Naive B cell (primary cell): ENCODE measurements around the gene ADAMTS13. TPM values are rescaled to one million over a fixed set of nuclear protein-coding genes. Genes with fewer than 3 reads are reported as not detected.

ENCODE experiments used
- ATAC-seq, 2 donors: fragments of 150-1000 bp; cut with Tn5 transposase; 2 replicates each; pipeline ENCODE4 v1.10.0; 2021; ENCODE audit warnings: low read depth in 2 of 2, mild to moderate bottlenecking in 2 of 2, moderate library complexity in 2 of 2
- DNase-seq: peaks from one replicate; pipeline ENCODE4 v3.0.0; 2022
- H3K27ac Mint-ChIP-seq, 6 donors: one replicate each; pipeline ENCODE4 v1.8.0; 2020 to 2022; ENCODE audit warnings: mild to moderate bottlenecking in 6 of 6, mixed read lengths in 6 of 6, moderate library complexity in 5 of 6, inconsistent platforms in 2 of 6
- H3K27me3 Mint-ChIP-seq, 3 donors: one replicate each; pipeline ENCODE4 v1.8.0; 2021 to 2022; ENCODE audit warnings: mixed read lengths in 3 of 3, mild to moderate bottlenecking in 1 of 3
- H3K36me3 Mint-ChIP-seq, 2 donors: one replicate each; pipeline ENCODE4 v1.8.0; 2020 to 2022; ENCODE audit warnings: mixed read lengths in 2 of 2, inconsistent platforms in 1 of 2, mild to moderate bottlenecking in 1 of 2
- H3K4me1 Mint-ChIP-seq, 3 donors: one replicate each; pipeline ENCODE4 v1.8.0; 2020 to 2022; ENCODE audit warnings: mixed read lengths in 3 of 3, inconsistent platforms in 1 of 3, mild to moderate bottlenecking in 1 of 3, moderate library complexity in 1 of 3
- H3K4me3 Mint-ChIP-seq, 8 donors: one replicate each; pipeline ENCODE4 v1.8.0; 2020 to 2022; ENCODE audit warnings: mild to moderate bottlenecking in 8 of 8, mixed read lengths in 8 of 8, moderate library complexity in 8 of 8, inconsistent platforms in 2 of 8
- H3K9me3 Mint-ChIP-seq, 7 donors: one replicate each; pipeline ENCODE4 v1.8.0; 2020 to 2022; ENCODE audit warnings: mixed read lengths in 7 of 7, mild to moderate bottlenecking in 5 of 7, inconsistent platforms in 2 of 7, moderate library complexity in 1 of 7
- polyA plus RNA-seq, 6 donors: library from polyadenylated mRNA; unstranded; fragments of 300-500 nt; fragmentation: Illumina TruSeq; gene quantifications; one replicate each; pipeline ENCODE4 v1.2.3, GENCODE V29; 2021; ENCODE audit warnings: low read depth in 6 of 6

ADAMTS13 gene
- polyA plus RNA-seq, 6 donors from 2014 or later: 0.23 to 0.25 TPM; not detected in 4

- DNase-seq (no peak), ATAC-seq (no peak)
- no peak overlapping the region for H3K4me3 Mint-ChIP-seq
- H3K27me3 Mint-ChIP-seq: peaks cover 0 to 16% (median 8%) of the 10 kb centered on the region in 3 donors
- no peaks in the 10 kb centered on the region for H3K36me3 Mint-ChIP-seq
- H3K27ac Mint-ChIP-seq: no peak overlapping the region
- no peaks in the 10 kb centered on the region for H3K4me1 Mint-ChIP-seq
- H3K9me3 Mint-ChIP-seq: peaks cover 0 to 2% (median 0%) of the 10 kb centered on the region in 7 donors
Observed at GRCh38 chr9:133397895-133398294, 24.3 kb upstream of the ADAMTS13 start.

GRCh38 chr9:133400292-133400691 is 21.9 kb upstream of the ADAMTS13 start:
- Mint-ChIP-seq H3K27ac (no peak overlapping the region), H3K4me1 (peaks cover 5 to 8% (median 5%) of the 10 kb centered on the region in 3 donors), H3K27me3 (peaks cover 0 to 4% (median 0%) of the 10 kb centered on the region in 3 donors), H3K36me3 (peaks cover 0 to 2% of the 10 kb centered on the region in 2 donors), H3K4me3 (no peak overlapping the region), H3K9me3 (peaks cover 0 to 2% (median 0%) of the 10 kb centered on the region in 7 donors)
- ATAC-seq (no peak), DNase-seq (no peak)

- Mint-ChIP-seq H3K36me3 (peaks cover 0 to 5% of the 10 kb centered on the region in 2 donors), H3K4me3 (no peak overlapping the region), H3K27me3 (no peaks in the 10 kb centered on the region), H3K27ac (no peak overlapping the region), H3K4me1 (peaks cover 5 to 13% (median 8%) of the 10 kb centered on the region in 3 donors), H3K9me3 (no peaks in the 10 kb centered on the region)
- no peak for DNase-seq
- ATAC-seq: no peak
Observed at GRCh38 chr9:133401588-133401987, 20.6 kb upstream of the ADAMTS13 start.

GRCh38 chr9:133402689-133403088 is 19.5 kb upstream of the ADAMTS13 start:
- DNase-seq: no peak
- Mint-ChIP-seq H3K27ac (no peak overlapping the region), H3K4me1 (peaks cover 11 to 18% (median 13%) of the 10 kb centered on the region in 3 donors), H3K36me3 (peaks cover 5 to 7% of the 10 kb centered on the region in 2 donors), H3K27me3 (no peaks in the 10 kb centered on the region), H3K9me3 (no peaks in the 10 kb centered on the region), H3K4me3 (no peak overlapping the region)
- ATAC-seq: no peak

- Mint-ChIP-seq H3K36me3 (peaks cover 5 to 7% of the 10 kb centered on the region in 2 donors), H3K4me3 (peak overlapping the region in 1 of 8 donors; percentile 68)
- ATAC-seq: peak; percentile 45 to 53
Observed at GRCh38 chr9:133403766-133404453, 18.3 kb upstream of the ADAMTS13 start.

GRCh38 chr9:133404454-133405002 is 17.6 kb upstream of the ADAMTS13 start:
- Mint-ChIP-seq H3K27ac (peak overlapping the region in 1 of 6 donors; percentile 81), H3K9me3 (no peaks in the 10 kb centered on the region), H3K27me3 (no peaks in the 10 kb centered on the region), H3K4me1 (peaks cover 12 to 18% (median 13%) of the 10 kb centered on the region in 3 donors), H3K4me3 (peak overlapping the region in 1 of 8 donors; percentile 68), H3K36me3 (peaks cover 5 to 7% of the 10 kb centered on the region in 2 donors)
- no peak for ATAC-seq
- DNase-seq: no peak

More at GRCh38 chr9:133403766-133404453, 18.3 kb upstream of the ADAMTS13 start:
- Mint-ChIP-seq H3K4me1 (peaks cover 12 to 18% (median 13%) of the 10 kb centered on the region in 3 donors), H3K27ac (peak overlapping the region in 1 of 6 donors; percentile 81), H3K27me3 (no peaks in the 10 kb centered on the region), H3K9me3 (no peaks in the 10 kb centered on the region)
- peak; percentile 24 for DNase-seq

GRCh38 chr9:133405508-133406438 is 16.4 kb upstream of the ADAMTS13 start:
- Mint-ChIP-seq H3K4me3 (peak overlapping the region in 1 of 8 donors; percentile 29), H3K4me1 (peaks cover 12 to 18% (median 13%) of the 10 kb centered on the region in 3 donors), H3K27me3 (no peaks in the 10 kb centered on the region), H3K9me3 (no peaks in the 10 kb centered on the region), H3K36me3 (peaks cover 5 to 17% of the 10 kb centered on the region in 2 donors), H3K27ac (peak overlapping the region in 1 of 6 donors; percentile 28)
- DNase-seq (no peak), ATAC-seq (no peak)

GRCh38 chr9:133406480-133407307 is 15.5 kb upstream of the ADAMTS13 start:
- Mint-ChIP-seq H3K9me3 (no peaks in the 10 kb centered on the region), H3K27ac (peak overlapping the region in 4 of 6 donors; percentile 43 to 90 (median 76)), H3K4me1 (peaks cover 12 to 18% (median 13%) of the 10 kb centered on the region in 3 donors), H3K27me3 (no peaks in the 10 kb centered on the region), H3K36me3 (peaks cover 5 to 17% of the 10 kb centered on the region in 2 donors), H3K4me3 (no peak overlapping the region)
- DNase-seq (peak; percentile 70), ATAC-seq (peak; percentile 85 to 90)

GRCh38 chr9:133408042-133408441 is 14.1 kb upstream of the ADAMTS13 start:
- DNase-seq (no peak), ATAC-seq (no peak)
- peak overlapping the region in 1 of 6 donors; percentile 63 for H3K27ac Mint-ChIP-seq
- H3K4me3 Mint-ChIP-seq: no peak overlapping the region
- peaks cover 5 to 24% of the 10 kb centered on the region in 2 donors for H3K36me3 Mint-ChIP-seq
- peaks cover 13 to 22% (median 14%) of the 10 kb centered on the region in 3 donors for H3K4me1 Mint-ChIP-seq
- H3K27me3 Mint-ChIP-seq: no peaks in the 10 kb centered on the region
- no peaks in the 10 kb centered on the region for H3K9me3 Mint-ChIP-seq

- Mint-ChIP-seq H3K4me3 (peak overlapping the region in 2 of 8 donors; percentile 19 to 90), H3K36me3 (peaks cover 0 to 12% of the 10 kb centered on the region in 2 donors), H3K4me1 (peaks cover 41 to 67% (median 61%) of the 10 kb centered on the region in 3 donors), H3K9me3 (peaks cover 0 to 6% (median 4%) of the 10 kb centered on the region in 7 donors), H3K27ac (peak overlapping the region in 2 of 6 donors; percentile 1 to 60), H3K27me3 (no peaks in the 10 kb centered on the region)
- ATAC-seq (no peak), DNase-seq (no peak)
Observed at GRCh38 chr9:133415170-133415569, 7.0 kb upstream of the ADAMTS13 start.

GRCh38 chr9:133417541-133418461 is 4.4 kb upstream of the ADAMTS13 start, which contains the start of gene REXO4:
REXO4 (minus strand) TSS chr9:133418010; CDS start chr9:133417844, 166 bp downstream.
- DNase-seq (peak; percentile 76), ATAC-seq (peak; percentile 71 to 78)
- Mint-ChIP-seq H3K9me3 (peaks cover 0 to 6% (median 4%) of the 10 kb centered on the region in 7 donors), H3K27ac (peak within 1 kb of the TSS; percentile 64 to 94 (median 82)), H3K27me3 (no peaks in the 10 kb centered on the region), H3K4me1 (peaks cover 59 to 84% (median 74%) of the 10 kb centered on the region in 3 donors), H3K4me3 (peak within 1 kb of the TSS; percentile 88 to 94 (median 92)), H3K36me3 (no peaks in the 10 kb centered on the region)
